HG02970 (cell line): ENCODE measurements around the gene NMU.
"Not testable (repeated sequence)": the region's sequence is repeated elsewhere in the genome, so short reads cannot be mapped to it uniquely, and the experiment has no call there.

Experiments
- ATAC-seq: cut with Tn5 transposase; IDR thresholded peaks from one replicate; pipeline ENCODE4 v1.9.1; 2021; ENCODE audit warnings: mild to moderate bottlenecking, moderate library complexity, moderate number of reproducible peaks; ENCODE audit not compliant: unreplicated experiment, low FRiP score

Gene NMU

GRCh38 chr4:55625835-55626234 is 10.3 kb downstream of the NMU start:
- ATAC-seq = no peak

- not testable (repeated sequence) for ATAC-seq
Observed at GRCh38 chr4:55624063-55624462, 12.0 kb downstream of the NMU start.

- no peak for ATAC-seq
Observed at GRCh38 chr4:55618546-55619143, 17.5 kb downstream of the NMU start.

- peak; percentile 71 for ATAC-seq
Observed at GRCh38 chr4:55617587-55618197, 18.4 kb downstream of the NMU start.

- no peak for ATAC-seq
Observed at GRCh38 chr4:55615008-55615407, 21.1 kb downstream of the NMU start.

GRCh38 chr4:55613621-55614020 is 22.5 kb downstream of the NMU start:
- ATAC-seq = no peak

GRCh38 chr4:55612341-55612740 is 23.8 kb downstream of the NMU start:
- no peak for ATAC-seq

GRCh38 chr4:55611358-55612059 is 24.6 kb downstream of the NMU start:
- ATAC-seq = no peak

GRCh38 chr4:55610381-55610780 is 25.7 kb downstream of the NMU start:
- ATAC-seq = no peak

- no peak for ATAC-seq
Observed at GRCh38 chr4:55609393-55609866, 26.7 kb downstream of the NMU start.

GRCh38 chr4:55608591-55608990 is 27.5 kb downstream of the NMU start:
- no peak for ATAC-seq

GRCh38 chr4:55604996-55605395 is 31.1 kb downstream of the NMU start:
- ATAC-seq = no peak

GRCh38 chr4:55600640-55601039 is 35.5 kb downstream of the NMU start:
- no peak for ATAC-seq

- no peak for ATAC-seq
Observed at GRCh38 chr4:55598641-55599040, 37.5 kb downstream of the NMU start.

GRCh38 chr4:55592014-55592413 is 44.1 kb downstream of the NMU start, which contains the start of gene PDCL2:
PDCL2 (minus strand) TSS chr4:55592245; CDS start chr4:55592109, 136 bp downstream.
- no peak for ATAC-seq

GRCh38 chr4:55588160-55588559 is 47.9 kb downstream of the NMU start:
- ATAC-seq = no peak

GRCh38 chr4:55582773-55583172 is 53.3 kb downstream of the NMU start:
- ATAC-seq = not testable (repeated sequence)

- no peak for ATAC-seq
Observed at GRCh38 chr4:55578341-55579010, 57.6 kb downstream of the NMU start.

GRCh38 chr4:55575513-55575912 is 60.6 kb downstream of the NMU start:
- ATAC-seq = no peak

- no peak for ATAC-seq
Observed at GRCh38 chr4:55574252-55574651, 61.8 kb downstream of the NMU start.

GRCh38 chr4:55571806-55572205 is 64.3 kb downstream of the NMU start:
- ATAC-seq = no peak
